Activated CD8-positive, alpha-beta T cell treated with anti-CD3 and anti-CD28 coated beads for 36 hours (primary cell): ENCODE measurements around the gene B4GALNT4. TPM values are rescaled to one million over a fixed set of nuclear protein-coding genes. Genes with fewer than 3 reads are reported as not detected.
A peak's percentile ranks its signal among the peaks of the same experiment; 100 is the strongest.

Source experiments
- ATAC-seq: fragments of 200-7000 bp; cut with Tn5 transposase; one replicate; pipeline ENCODE4 v1.10.0; 2021; ENCODE audit warnings: mild to moderate bottlenecking, moderate library complexity
- CTCF ChIA-PET: fragments of 350-600 bp; sonication (Branson Sonifier 250); formaldehyde crosslinking; loops from one replicate; lab custom pipeline; 2021; ENCODE audit warnings: antibody characterized with exemption; lab: Charles Lee
- POLR2A ChIA-PET: fragments of 350-600 bp; sonication (Branson Sonifier 250); formaldehyde crosslinking; loops from one replicate; lab custom pipeline; 2021; ENCODE audit warnings: antibody characterized with exemption; lab: Charles Lee
- DNase-seq: peaks from one replicate; pipeline ENCODE4 v3.0.0-alpha.2; 2020
- H3K27ac Mint-ChIP-seq: one replicate; pipeline ENCODE4 v1.8.0; 2021; ENCODE audit warnings: mild to moderate bottlenecking, mixed read lengths
- H3K27me3 Mint-ChIP-seq: one replicate; pipeline ENCODE4 v1.8.0; 2021; ENCODE audit warnings: mixed read lengths
- H3K36me3 Mint-ChIP-seq: one replicate; pipeline ENCODE4 v1.8.0; 2021; ENCODE audit warnings: low read depth, mixed read lengths
- H3K4me1 Mint-ChIP-seq: one replicate; pipeline ENCODE4 v1.8.0; 2021; ENCODE audit warnings: low read depth, mixed read lengths
- H3K4me3 Mint-ChIP-seq: one replicate; pipeline ENCODE4 v1.8.0; 2021; ENCODE audit warnings: mild to moderate bottlenecking, moderate library complexity, mixed read lengths
- H3K9me3 Mint-ChIP-seq: one replicate; pipeline ENCODE4 v1.8.0; 2021; ENCODE audit warnings: mixed read lengths
- intact Hi-C: fragments of 100-400 bp; cut with micrococcal nuclease; formaldehyde crosslinking; loops from one replicate; pipeline ENCODE4 v1.10.0; 2022
- total RNA-seq, 2 experiments: library from RNA; stranded (reverse); gene quantifications; one replicate each; pipeline ENCODE4 v1.2.3, GENCODE V29; 2021
- TF ChIP-seq, protein P1 (sequence below): fragments of 200-600 bp; IDR thresholded peaks from one replicate; pipeline ENCODE4 v1.8.0; 2022; ENCODE audit warnings: antibody characterized with exemption, mild to moderate bottlenecking

Gene B4GALNT4
- total RNA-seq, 2 experiments from 2014 or later: 1.5 to 3.4 TPM

DNA sequence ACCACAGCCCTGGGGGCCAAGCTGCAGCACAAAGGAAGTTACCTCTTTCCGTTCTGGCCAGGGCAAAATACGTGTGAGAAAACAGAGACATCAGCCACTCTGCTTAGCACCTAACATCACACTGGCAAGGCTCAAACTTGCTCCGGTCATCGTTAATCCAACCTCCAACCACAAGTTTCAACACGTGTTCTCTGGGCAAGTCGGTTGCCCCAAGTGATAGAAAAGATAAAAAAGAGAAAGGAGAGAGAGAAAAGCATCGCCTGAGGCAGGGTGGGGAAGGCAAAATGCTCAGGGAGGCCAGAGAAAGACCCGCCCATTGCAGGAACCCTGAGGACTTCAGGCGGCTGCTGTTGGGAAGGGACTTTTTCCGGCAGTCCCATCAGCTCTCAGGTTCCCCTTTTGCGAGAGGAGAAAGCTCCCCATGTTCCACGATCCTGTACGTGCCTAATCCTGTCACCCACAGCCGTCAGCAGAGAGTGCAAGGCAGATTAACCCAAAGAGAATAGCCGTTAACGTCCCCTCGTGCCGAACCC is 18.5 kb upstream of the B4GALNT4 start:
- ChIA-PET CTCF (no interaction called here), POLR2A (no interaction called here)
- H3K36me3 Mint-ChIP-seq: no peaks in the 10 kb centered on the region
- no peak for ATAC-seq
- no peak overlapping the region for H3K4me3 Mint-ChIP-seq
- TF ChIP-seq, protein P1, sequence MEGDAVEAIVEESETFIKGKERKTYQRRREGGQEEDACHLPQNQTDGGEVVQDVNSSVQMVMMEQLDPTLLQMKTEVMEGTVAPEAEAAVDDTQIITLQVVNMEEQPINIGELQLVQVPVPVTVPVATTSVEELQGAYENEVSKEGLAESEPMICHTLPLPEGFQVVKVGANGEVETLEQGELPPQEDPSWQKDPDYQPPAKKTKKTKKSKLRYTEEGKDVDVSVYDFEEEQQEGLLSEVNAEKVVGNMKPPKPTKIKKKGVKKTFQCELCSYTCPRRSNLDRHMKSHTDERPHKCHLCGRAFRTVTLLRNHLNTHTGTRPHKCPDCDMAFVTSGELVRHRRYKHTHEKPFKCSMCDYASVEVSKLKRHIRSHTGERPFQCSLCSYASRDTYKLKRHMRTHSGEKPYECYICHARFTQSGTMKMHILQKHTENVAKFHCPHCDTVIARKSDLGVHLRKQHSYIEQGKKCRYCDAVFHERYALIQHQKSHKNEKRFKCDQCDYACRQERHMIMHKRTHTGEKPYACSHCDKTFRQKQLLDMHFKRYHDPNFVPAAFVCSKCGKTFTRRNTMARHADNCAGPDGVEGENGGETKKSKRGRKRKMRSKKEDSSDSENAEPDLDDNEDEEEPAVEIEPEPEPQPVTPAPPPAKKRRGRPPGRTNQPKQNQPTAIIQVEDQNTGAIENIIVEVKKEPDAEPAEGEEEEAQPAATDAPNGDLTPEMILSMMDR: no peak
- DNase-seq: no peak
- H3K9me3 Mint-ChIP-seq: no peaks in the 10 kb centered on the region
- intact Hi-C loops: no loop called here
- peak overlapping the region; percentile 35 for H3K27ac Mint-ChIP-seq
- H3K27me3 Mint-ChIP-seq: no peaks in the 10 kb centered on the region
- peaks cover 43% of the 10 kb centered on the region for H3K4me1 Mint-ChIP-seq

DNA sequence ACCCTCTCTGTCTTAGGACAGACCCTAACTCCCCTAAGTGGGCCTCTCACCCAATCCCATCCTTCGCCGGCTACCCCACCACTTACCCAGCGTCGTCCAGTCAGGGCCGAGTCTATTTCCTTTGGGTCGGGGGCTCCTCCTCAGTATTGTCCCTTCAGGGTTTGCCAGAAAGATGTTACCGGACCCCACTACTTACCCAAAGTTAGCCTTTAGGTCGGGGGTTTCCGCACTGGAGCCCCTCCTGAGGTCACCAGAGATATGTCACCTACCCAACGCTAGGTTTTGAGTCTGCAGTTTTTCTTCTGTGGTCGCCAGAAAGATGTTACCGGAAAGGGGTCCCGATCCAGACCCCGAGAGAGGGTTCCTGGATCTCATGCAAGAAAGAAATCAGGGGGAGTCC is 17.9 kb upstream of the B4GALNT4 start:
- POLR2A ChIA-PET: no interaction called here
- no peak overlapping the region for H3K4me3 Mint-ChIP-seq
- CTCF ChIA-PET: no interaction called here
- no peaks in the 10 kb centered on the region for H3K36me3 Mint-ChIP-seq
- intact Hi-C loops: no loop called here
- no peak for DNase-seq
- no peaks in the 10 kb centered on the region for H3K27me3 Mint-ChIP-seq
- TF ChIP-seq, protein P1: no peak
- H3K4me1 Mint-ChIP-seq: peaks cover 43% of the 10 kb centered on the region
- ATAC-seq: no peak
- no peak overlapping the region for H3K27ac Mint-ChIP-seq
- no peaks in the 10 kb centered on the region for H3K9me3 Mint-ChIP-seq

DNA sequence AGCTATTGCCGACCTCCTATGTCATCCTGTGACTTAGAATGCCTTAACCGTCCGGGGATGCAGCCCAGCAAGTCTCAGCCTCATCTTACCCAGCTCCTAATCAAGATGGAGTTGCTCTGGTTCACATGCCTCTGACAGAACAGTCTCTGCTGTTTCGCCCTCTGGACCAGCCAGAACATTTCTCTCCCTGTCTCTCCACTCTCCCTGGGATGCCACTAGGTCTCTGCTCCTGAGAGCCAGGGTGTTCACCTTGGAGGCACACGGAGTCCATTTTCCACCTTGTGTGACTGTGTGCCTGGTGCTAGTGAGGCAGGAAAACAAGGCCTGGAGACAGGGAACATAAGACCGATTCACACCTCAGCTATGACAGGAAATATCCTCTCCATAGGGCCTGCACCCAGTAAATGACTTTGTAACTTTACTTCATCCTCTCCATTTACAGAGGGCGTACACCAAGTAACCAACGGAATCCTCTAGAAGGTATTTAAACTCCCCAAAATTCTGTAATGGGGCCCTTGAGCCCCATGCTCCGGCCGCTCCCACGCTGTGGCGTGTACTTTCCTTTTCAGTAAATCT is 16.8 kb upstream of the B4GALNT4 start:
- Mint-ChIP-seq H3K27ac (no peak overlapping the region), H3K36me3 (no peaks in the 10 kb centered on the region), H3K4me3 (no peak overlapping the region), H3K9me3 (no peaks in the 10 kb centered on the region), H3K4me1 (peaks cover 43% of the 10 kb centered on the region), H3K27me3 (no peaks in the 10 kb centered on the region)
- no peak for ATAC-seq
- CTCF ChIA-PET: interaction anchor here (1.4 to 1.5 kb wide), 2 partner anchors 35 to 39 kb away, joined by 3 to 4 read pairs; no protein-coding TSS in a partner anchor
- POLR2A ChIA-PET: interaction anchor here (1.1 kb wide), 1 partner anchor 40 kb away, joined by 3 read pairs; no protein-coding TSS in a partner anchor
- TF ChIP-seq, protein P1: no peak
- DNase-seq: no peak
- intact Hi-C loops: no loop called here

DNA sequence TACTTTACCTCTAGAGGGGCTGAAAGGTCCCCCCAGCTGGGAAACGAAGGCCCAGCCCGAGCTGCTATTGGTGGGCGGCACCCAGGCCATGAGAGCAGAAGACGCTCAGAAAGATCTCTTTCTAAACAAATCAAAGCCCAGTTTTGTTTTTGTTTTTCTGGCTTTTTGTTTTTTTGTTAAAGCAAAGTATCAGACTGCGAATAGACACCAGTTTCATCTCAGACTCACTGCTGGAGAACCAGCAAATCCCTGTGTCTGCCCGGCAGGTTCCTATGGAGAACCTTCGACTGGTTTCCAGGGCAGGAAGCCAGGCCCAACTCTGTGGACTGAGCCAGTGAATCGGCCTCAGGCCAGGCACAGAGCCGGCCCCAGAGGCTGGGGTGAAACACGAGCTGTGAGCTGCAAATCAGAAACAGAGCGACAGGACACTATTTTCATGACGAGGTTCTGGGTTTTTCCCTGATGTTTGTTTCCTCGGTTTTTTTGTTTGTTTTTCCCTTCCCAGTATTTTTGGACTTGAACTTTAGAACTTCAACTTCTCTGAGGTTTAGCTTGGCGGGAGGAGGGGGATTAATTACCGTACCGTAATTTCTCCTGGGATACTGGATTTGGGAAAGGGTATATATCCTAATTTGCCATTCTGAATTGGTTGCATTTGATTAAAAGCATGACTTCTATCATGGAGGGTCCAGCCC is 16.0 kb upstream of the B4GALNT4 start:
- ChIA-PET CTCF (interaction anchor here (0.8 to 2.9 kb wide), 4 partner anchors 23 to 49 kb away, joined by 3 to 15 read pairs (median 4); no protein-coding TSS in a partner anchor), POLR2A (interaction anchor here (1.1 kb wide), 1 partner anchor 41 kb away, joined by 3 read pairs; no protein-coding TSS in a partner anchor)
- no peaks in the 10 kb centered on the region for H3K36me3 Mint-ChIP-seq
- ATAC-seq (no peak), DNase-seq (no peak)
- peaks cover 43% of the 10 kb centered on the region for H3K4me1 Mint-ChIP-seq
- H3K9me3 Mint-ChIP-seq: no peaks in the 10 kb centered on the region
- TF ChIP-seq, protein P1: no peak
- no peak overlapping the region for H3K27ac Mint-ChIP-seq
- H3K27me3 Mint-ChIP-seq: no peaks in the 10 kb centered on the region
- H3K4me3 Mint-ChIP-seq: no peak overlapping the region
- intact Hi-C loops: no loop called here
